ENCODE measurements around the gene ZMIZ1. TPM values are rescaled to one million over a fixed set of nuclear protein-coding genes. Genes with fewer than 3 reads are reported as not detected.
"Not testable (repeated sequence)": the region's sequence is repeated elsewhere in the genome, so short reads cannot be mapped to it uniquely, and the experiment has no call there.

The ZMIZ1 gene
- total RNA-seq, 1 donor from 2014 or later = 67.6 TPM

GRCh38 chr10:79329529-79329928, 260.8 kb downstream of the ZMIZ1 start:
- DNase-seq (ENCODE audit: low spot score) = no peak
- intact Hi-C loops (cut with micrococcal nuclease) = loop anchor here (10.0 kb wide), 1 partner anchor 875 kb away; the partner anchor contains the start of gene ANXA11
- Mint-ChIP-seq H3K27ac (peak overlapping the region; percentile 56), H3K27me3 (ENCODE audit: insufficient read depth) (no peaks in the 10 kb centered on the region), H3K36me3 (ENCODE audit: low read depth) (peaks cover 7% of the 10 kb centered on the region), H3K9me3 (peaks cover 7% of the 10 kb centered on the region), H3K4me3 (no peak overlapping the region), H3K4me1 (ENCODE audit: low read depth) (peaks cover 47% of the 10 kb centered on the region)

GRCh38 chr10:79331226-79331625, 262.5 kb downstream of the ZMIZ1 start:
- Mint-ChIP-seq H3K27ac (peak overlapping the region; percentile 94), H3K4me1 (ENCODE audit: low read depth) (peaks cover 56% of the 10 kb centered on the region), H3K9me3 (peaks cover 7% of the 10 kb centered on the region), H3K4me3 (peak overlapping the region; percentile 40), H3K36me3 (ENCODE audit: low read depth) (peaks cover 8% of the 10 kb centered on the region), H3K27me3 (ENCODE audit: insufficient read depth) (no peaks in the 10 kb centered on the region)
- no peak for DNase-seq (ENCODE audit: low spot score)
- intact Hi-C loops (cut with micrococcal nuclease) = loop anchor here (1.0 to 5.0 kb wide), 11 partner anchors 8 to 1494 kb away; partner anchors contain the start of genes RPS24, TMEM254 and ZCCHC24

- peaks cover 8% of the 10 kb centered on the region for H3K36me3 Mint-ChIP-seq (ENCODE audit: low read depth)
- peaks cover 58% of the 10 kb centered on the region for H3K4me1 Mint-ChIP-seq (ENCODE audit: low read depth)
- H3K9me3 Mint-ChIP-seq = peaks cover 7% of the 10 kb centered on the region
- DNase-seq (ENCODE audit: low spot score) = peak; percentile 87
- H3K4me3 Mint-ChIP-seq = peak overlapping the region; percentile 40
- H3K27ac Mint-ChIP-seq = peak overlapping the region; percentile 94
- no peaks in the 10 kb centered on the region for H3K27me3 Mint-ChIP-seq (ENCODE audit: insufficient read depth)
- intact Hi-C loops (cut with micrococcal nuclease) = loop anchor here (1.0 to 5.0 kb wide), 12 partner anchors 8 to 1494 kb away; partner anchors contain the start of genes PPIF, RPS24, TMEM254 and ZCCHC24
These were observed 262.9 kb downstream of the ZMIZ1 start for GRCh38 chr10:79331709-79332108.

GRCh38 chr10:79332610-79333315, 264.0 kb downstream of the ZMIZ1 start:
- not testable (repeated sequence) for DNase-seq (ENCODE audit: low spot score); H3K27me3 Mint-ChIP-seq (ENCODE audit: insufficient read depth); H3K4me3 Mint-ChIP-seq
- Mint-ChIP-seq H3K4me1 (ENCODE audit: low read depth) (peaks cover 63% of the 10 kb centered on the region), H3K36me3 (ENCODE audit: low read depth) (peaks cover 11% of the 10 kb centered on the region), H3K9me3 (peaks cover 10% of the 10 kb centered on the region), H3K27ac (peak overlapping the region; percentile 98)
- intact Hi-C loops (cut with micrococcal nuclease) = loop anchor here (1.0 to 5.0 kb wide), 6 partner anchors 15 to 1495 kb away; partner anchors contain the start of genes PPIF, RPS24 and TMEM254

GRCh38 chr10:79333513-79333912, 264.7 kb downstream of the ZMIZ1 start:
- Mint-ChIP-seq H3K27me3 (ENCODE audit: insufficient read depth) (no peaks in the 10 kb centered on the region), H3K27ac (peak overlapping the region; percentile 98), H3K36me3 (ENCODE audit: low read depth) (peaks cover 11% of the 10 kb centered on the region), H3K4me1 (ENCODE audit: low read depth) (peaks cover 63% of the 10 kb centered on the region), H3K4me3 (no peak overlapping the region), H3K9me3 (peaks cover 10% of the 10 kb centered on the region)
- DNase-seq (ENCODE audit: low spot score) = no peak
- intact Hi-C loops (cut with micrococcal nuclease) = loop anchor here (5.0 kb wide), 5 partner anchors 361 to 1496 kb away; partner anchors contain the start of genes RPS24 and TMEM254

- peaks cover 10% of the 10 kb centered on the region for H3K9me3 Mint-ChIP-seq
- H3K4me1 Mint-ChIP-seq (ENCODE audit: low read depth) = peaks cover 57% of the 10 kb centered on the region
These were observed 265.8 kb downstream of the ZMIZ1 start for GRCh38 chr10:79334573-79334972.

GRCh38 chr10:79335094-79335469, 266.3 kb downstream of the ZMIZ1 start:
- DNase-seq (ENCODE audit: low spot score) = no peak
- peaks cover 14% of the 10 kb centered on the region for H3K36me3 Mint-ChIP-seq (ENCODE audit: low read depth)
- peaks cover 54% of the 10 kb centered on the region for H3K4me1 Mint-ChIP-seq (ENCODE audit: low read depth)
- H3K27me3 Mint-ChIP-seq (ENCODE audit: insufficient read depth) = no peaks in the 10 kb centered on the region
- H3K9me3 Mint-ChIP-seq = peaks cover 10% of the 10 kb centered on the region
- no peak overlapping the region for H3K4me3 Mint-ChIP-seq
- intact Hi-C loops (cut with micrococcal nuclease) = no loop called here
- H3K27ac Mint-ChIP-seq = peak overlapping the region; percentile 66

More at GRCh38 chr10:79334573-79334972, 265.8 kb downstream of the ZMIZ1 start:
- intact Hi-C loops (cut with micrococcal nuclease) = loop anchor here (5.0 kb wide), 5 partner anchors 362 to 1497 kb away; partner anchors contain the start of genes RPS24 and TMEM254
- DNase-seq (ENCODE audit: low spot score) = no peak
- no peak overlapping the region for H3K4me3 Mint-ChIP-seq
- H3K27ac Mint-ChIP-seq = peak overlapping the region; percentile 32
- H3K36me3 Mint-ChIP-seq (ENCODE audit: low read depth) = peaks cover 14% of the 10 kb centered on the region
- no peaks in the 10 kb centered on the region for H3K27me3 Mint-ChIP-seq (ENCODE audit: insufficient read depth)

GRCh38 chr10:79335470-79336235, 266.9 kb downstream of the ZMIZ1 start:
- intact Hi-C loops (cut with micrococcal nuclease) = no loop called here
- Mint-ChIP-seq H3K9me3 (peaks cover 10% of the 10 kb centered on the region), H3K4me3 (no peak overlapping the region)

GRCh38 chr10:79336276-79336675, 267.5 kb downstream of the ZMIZ1 start:
- Mint-ChIP-seq H3K36me3 (ENCODE audit: low read depth) (peaks cover 14% of the 10 kb centered on the region), H3K27me3 (ENCODE audit: insufficient read depth) (no peaks in the 10 kb centered on the region), H3K4me1 (ENCODE audit: low read depth) (peaks cover 45% of the 10 kb centered on the region), H3K9me3 (peaks cover 10% of the 10 kb centered on the region), H3K27ac (peak overlapping the region; percentile 50), H3K4me3 (no peak overlapping the region)
- no peak for DNase-seq (ENCODE audit: low spot score)
- intact Hi-C loops (cut with micrococcal nuclease) = no loop called here

More at GRCh38 chr10:79335470-79336235, 266.9 kb downstream of the ZMIZ1 start:
- DNase-seq (ENCODE audit: low spot score) = no peak
- Mint-ChIP-seq H3K4me1 (ENCODE audit: low read depth) (peaks cover 51% of the 10 kb centered on the region), H3K27ac (peak overlapping the region; percentile 66), H3K27me3 (ENCODE audit: insufficient read depth) (no peaks in the 10 kb centered on the region), H3K36me3 (ENCODE audit: low read depth) (peaks cover 14% of the 10 kb centered on the region)

GRCh38 chr10:79336739-79337138, 268.0 kb downstream of the ZMIZ1 start:
- intact Hi-C loops (cut with micrococcal nuclease) = no loop called here
- no peak for DNase-seq (ENCODE audit: low spot score)
- H3K27me3 Mint-ChIP-seq (ENCODE audit: insufficient read depth) = no peaks in the 10 kb centered on the region
- H3K27ac Mint-ChIP-seq = no peak overlapping the region
- peaks cover 14% of the 10 kb centered on the region for H3K36me3 Mint-ChIP-seq (ENCODE audit: low read depth)
- no peak overlapping the region for H3K4me3 Mint-ChIP-seq
- H3K9me3 Mint-ChIP-seq = peaks cover 10% of the 10 kb centered on the region
- H3K4me1 Mint-ChIP-seq (ENCODE audit: low read depth) = peaks cover 42% of the 10 kb centered on the region

GRCh38 chr10:79337783-79338469, 269.2 kb downstream of the ZMIZ1 start:
- H3K36me3 Mint-ChIP-seq (ENCODE audit: low read depth) = peaks cover 11% of the 10 kb centered on the region
- not testable (repeated sequence) for H3K9me3 Mint-ChIP-seq
- peaks cover 46% of the 10 kb centered on the region for H3K4me1 Mint-ChIP-seq (ENCODE audit: low read depth)

GRCh38 chr10:79339266-79339665, 270.5 kb downstream of the ZMIZ1 start:
- no peaks in the 10 kb centered on the region for H3K27me3 Mint-ChIP-seq (ENCODE audit: insufficient read depth)
- peaks cover 8% of the 10 kb centered on the region for H3K36me3 Mint-ChIP-seq (ENCODE audit: low read depth)
- DNase-seq (ENCODE audit: low spot score) = no peak
- peaks cover 50% of the 10 kb centered on the region for H3K4me1 Mint-ChIP-seq (ENCODE audit: low read depth)
- intact Hi-C loops (cut with micrococcal nuclease) = no loop called here
- H3K4me3 Mint-ChIP-seq = no peak overlapping the region
- peaks cover 3% of the 10 kb centered on the region for H3K9me3 Mint-ChIP-seq
- no peak overlapping the region for H3K27ac Mint-ChIP-seq

More at GRCh38 chr10:79337783-79338469, 269.2 kb downstream of the ZMIZ1 start:
- H3K27me3 Mint-ChIP-seq (ENCODE audit: insufficient read depth); H3K27ac Mint-ChIP-seq; DNase-seq (ENCODE audit: low spot score); H3K4me3 Mint-ChIP-seq; intact Hi-C loops (cut with micrococcal nuclease): not testable (repeated sequence)
